Measurements from ENCODE around the gene SLC35F1. TPM values are rescaled to one million over a fixed set of nuclear protein-coding genes. Genes with fewer than 3 reads are reported as not detected.
"Not testable (repeated sequence)": the region's sequence is repeated elsewhere in the genome, so short reads cannot be mapped to it uniquely, and the experiment has no call there.

The SLC35F1 gene
- total RNA-seq, 1 donor from 2014 or later, result 112 TPM

- DNase-seq, result no peak
Observed at GRCh38 chr6:118016532-118016931, 109.5 kb downstream of the SLC35F1 start.

DNA sequence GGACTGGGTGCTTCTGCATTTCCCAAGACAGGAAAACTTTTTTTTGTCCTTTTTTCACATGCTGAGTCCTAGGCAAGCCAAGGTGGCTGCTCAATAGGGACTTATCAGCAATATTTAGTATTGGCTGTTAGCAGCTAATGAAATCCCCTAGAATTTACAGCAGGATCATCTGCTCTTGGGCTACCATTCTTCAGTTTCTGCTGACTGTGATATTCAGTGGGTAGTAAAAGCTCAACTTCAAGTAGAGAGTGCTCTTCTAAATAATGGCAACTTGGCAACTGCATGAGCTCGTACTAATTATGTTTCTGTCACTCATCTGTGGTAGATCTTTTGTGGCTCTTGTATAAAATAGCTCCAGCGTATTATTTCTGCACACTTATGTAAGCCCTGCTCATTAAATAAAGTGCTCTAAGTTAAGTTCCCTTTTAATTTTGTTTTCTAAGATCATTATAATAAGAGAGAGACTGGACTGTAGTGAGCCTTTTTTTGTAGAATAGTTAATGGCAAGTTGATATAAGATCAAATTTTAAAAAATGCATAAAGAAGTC lies 110.3 kb downstream of the SLC35F1 start:
- no peak for DNase-seq

- no peak for DNase-seq
Observed at GRCh38 chr6:118023771-118024170, 116.7 kb downstream of the SLC35F1 start.

DNA sequence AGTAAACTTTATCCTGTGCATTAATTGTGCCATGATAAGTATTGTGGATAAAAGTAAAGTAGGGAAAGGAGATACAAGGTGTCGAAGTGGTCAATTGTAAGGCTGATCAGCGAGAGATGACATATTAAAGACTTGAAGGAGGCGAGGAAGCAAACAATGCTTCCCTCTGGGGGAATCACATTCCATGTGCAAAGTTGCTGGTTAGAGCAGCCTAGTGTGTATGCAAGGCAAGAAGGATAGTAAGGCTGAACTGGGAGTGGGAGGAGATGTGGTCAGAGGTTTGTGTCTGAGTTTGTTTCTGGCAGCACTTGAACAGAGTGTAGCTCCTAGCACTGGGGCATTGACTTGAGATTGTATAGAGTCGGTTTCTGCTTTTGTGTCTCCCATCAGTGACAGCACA lies 122.9 kb downstream of the SLC35F1 start:
- DNase-seq, result no peak

DNA sequence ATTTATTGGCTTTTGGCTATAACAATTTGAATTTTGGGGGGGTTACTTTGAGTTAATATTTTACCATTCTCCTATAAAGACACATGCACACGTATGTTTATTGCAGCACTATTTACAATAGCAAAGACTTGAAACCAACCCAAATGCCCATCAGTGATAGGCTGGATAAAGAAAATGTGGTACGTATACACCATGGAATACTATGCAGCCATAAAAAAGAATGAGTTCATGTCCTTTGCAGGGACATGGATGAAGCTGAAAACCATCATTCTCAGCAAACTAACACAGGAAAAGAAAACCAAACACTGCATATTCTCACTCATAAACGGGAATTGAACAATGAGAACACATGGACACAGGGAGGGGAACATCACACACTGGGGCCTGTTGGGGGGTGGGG lies 130.4 kb downstream of the SLC35F1 start:
- not testable (repeated sequence) for DNase-seq

DNA sequence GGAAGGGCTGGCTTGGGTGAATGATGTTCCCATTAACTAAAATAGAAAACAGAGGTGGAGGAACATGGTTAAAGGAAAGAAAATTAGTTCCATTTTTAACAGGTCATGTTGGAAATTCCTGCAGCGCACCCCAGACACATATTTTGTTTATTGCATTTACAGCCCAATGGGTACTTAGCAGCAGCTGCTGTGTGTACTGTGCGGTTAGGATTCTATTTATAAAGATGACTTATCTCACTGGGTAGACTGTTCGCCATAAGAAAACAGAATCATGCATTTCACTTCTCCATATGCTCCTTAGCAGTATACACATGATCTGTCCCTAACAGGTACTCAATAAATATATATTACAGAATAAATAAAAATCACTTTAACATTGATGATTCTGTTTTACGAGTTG lies 135.8 kb downstream of the SLC35F1 start:
- no peak for DNase-seq

GRCh38 chr6:118044275-118044674 lies 137.2 kb downstream of the SLC35F1 start:
- DNase-seq, result no peak

GRCh38 chr6:118054082-118054481 lies 147.0 kb downstream of the SLC35F1 start:
- DNase-seq, result no peak

DNA sequence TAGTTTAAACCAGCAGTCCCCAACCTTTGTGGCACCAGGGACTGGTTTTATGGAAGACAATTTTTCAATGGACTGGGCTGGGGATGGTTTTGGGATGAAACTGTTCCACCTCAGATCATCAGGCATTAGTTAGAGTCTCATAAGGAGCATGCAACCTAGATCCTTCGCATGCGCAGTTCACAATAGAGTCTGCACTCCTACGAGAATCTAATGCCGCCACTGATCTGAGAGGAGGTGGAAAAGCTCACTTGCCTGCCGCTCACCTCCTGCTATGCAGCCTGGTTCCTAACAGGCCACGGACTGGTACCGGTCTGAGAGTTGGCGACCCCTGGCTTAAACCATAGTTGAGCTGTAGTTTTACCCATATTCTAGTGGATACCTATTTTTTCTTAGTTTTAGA lies 154.6 kb downstream of the SLC35F1 start:
- no peak for DNase-seq

- no peak for DNase-seq
Observed at GRCh38 chr6:118080547-118080946, 173.5 kb downstream of the SLC35F1 start.

GRCh38 chr6:118083711-118084110 lies 176.6 kb downstream of the SLC35F1 start:
- no peak for DNase-seq

GRCh38 chr6:118085665-118086064 lies 178.6 kb downstream of the SLC35F1 start:
- DNase-seq, result no peak

DNA sequence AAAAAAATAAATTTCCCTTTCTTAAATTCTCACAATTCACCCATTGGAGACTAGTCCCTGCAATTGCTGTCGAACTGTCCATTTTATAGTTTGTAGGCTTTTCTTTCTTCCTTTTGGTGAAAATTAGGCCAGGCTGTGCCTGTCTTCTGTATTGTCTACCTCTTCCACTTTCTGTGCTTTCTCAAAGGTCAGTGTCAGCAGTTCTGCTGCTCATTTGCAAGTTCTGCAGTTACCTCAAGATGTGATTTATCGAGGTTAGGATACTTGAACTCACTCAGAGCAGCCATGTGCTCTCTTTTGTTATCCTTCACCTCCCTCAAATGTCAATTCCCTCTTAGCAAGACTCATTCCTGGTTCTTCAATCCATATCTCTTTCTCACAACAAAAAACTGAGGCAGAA lies 179.1 kb downstream of the SLC35F1 start:
- DNase-seq, result no peak

DNA sequence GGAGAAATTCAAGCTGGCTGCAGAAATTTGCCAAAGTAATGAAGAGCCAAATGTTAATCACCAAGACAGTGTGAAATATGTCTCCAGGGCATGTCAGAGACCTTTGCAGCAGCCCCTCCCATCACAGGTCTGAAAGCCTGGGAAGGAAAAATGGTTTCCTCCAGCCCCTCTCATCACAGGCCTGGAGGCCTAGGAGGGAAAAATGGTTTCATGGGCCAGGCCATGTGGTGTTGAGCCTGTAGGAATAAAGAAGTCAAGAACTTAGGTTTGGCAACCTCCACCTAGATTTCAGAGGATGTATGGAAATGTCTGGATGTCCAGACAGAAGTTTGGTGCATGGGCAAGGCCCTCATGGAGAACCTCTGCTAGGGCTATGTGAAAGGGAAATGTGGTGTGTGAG lies 185.0 kb downstream of the SLC35F1 start:
- no peak for DNase-seq

DNA sequence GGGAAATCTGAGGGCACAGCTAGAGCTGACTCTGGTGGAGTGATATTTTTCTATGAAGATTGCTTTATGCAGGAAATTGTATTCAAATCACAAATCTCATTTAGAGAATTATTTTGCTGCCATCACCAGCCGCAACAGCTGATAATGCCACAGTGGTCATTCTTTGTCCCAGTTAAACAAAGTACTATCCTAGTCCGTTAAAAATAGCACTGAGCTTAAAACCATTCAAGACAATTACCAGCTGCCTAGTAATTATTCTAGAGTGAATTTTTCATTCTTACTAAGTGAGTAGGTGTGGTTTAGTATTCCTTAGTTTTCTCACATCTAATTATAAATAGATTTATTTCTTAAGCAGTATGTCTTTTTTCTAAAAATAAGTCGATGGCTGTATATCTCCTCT lies 190.5 kb downstream of the SLC35F1 start:
- no peak for DNase-seq

GRCh38 chr6:118100717-118101116 lies 193.7 kb downstream of the SLC35F1 start:
- no peak for DNase-seq

DNA sequence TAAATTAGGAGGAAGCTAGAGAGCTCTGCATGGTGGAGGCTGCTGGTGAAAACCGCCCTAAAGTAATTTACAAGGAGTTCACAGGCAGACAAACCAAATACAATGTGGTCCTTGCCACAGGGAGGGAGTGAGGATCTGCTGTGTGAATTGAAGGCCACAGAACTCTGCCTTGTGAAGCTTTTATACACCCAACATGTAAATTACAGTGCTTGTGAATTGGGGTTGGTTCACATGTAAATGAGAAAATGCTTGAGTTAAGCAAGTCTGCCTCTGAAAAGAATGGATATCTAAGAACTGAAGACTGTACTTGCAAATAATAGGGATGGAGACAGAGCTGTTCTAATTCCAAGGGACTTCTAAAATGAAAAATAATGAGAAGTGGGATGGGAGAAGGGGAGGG lies 194.2 kb downstream of the SLC35F1 start:
- no peak for DNase-seq

- DNase-seq, result no peak
Observed at GRCh38 chr6:118101831-118102345, 194.8 kb downstream of the SLC35F1 start.

DNA sequence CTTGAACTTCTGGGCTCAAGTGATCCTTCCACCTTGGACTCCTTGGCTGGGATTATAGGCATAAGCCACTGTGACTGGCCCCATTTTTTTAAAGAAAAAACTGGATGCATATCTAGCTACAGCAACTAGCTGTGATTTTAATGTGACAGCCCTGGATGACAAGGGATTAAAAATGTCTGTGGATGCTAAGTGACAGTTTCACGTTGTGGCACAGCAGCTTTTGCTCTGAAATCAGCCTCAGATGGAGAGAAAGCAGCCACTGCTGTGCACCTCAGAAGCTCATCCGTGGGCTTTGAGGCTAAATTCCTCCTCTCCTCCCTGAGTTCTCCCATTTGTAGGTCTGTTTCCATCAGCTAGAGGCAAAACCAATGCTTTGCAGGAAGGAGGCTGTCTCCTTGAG lies 195.3 kb downstream of the SLC35F1 start:
- DNase-seq, result no peak

GRCh38 chr6:118103381-118104146 lies 196.5 kb downstream of the SLC35F1 start:
- no peak for DNase-seq

DNA sequence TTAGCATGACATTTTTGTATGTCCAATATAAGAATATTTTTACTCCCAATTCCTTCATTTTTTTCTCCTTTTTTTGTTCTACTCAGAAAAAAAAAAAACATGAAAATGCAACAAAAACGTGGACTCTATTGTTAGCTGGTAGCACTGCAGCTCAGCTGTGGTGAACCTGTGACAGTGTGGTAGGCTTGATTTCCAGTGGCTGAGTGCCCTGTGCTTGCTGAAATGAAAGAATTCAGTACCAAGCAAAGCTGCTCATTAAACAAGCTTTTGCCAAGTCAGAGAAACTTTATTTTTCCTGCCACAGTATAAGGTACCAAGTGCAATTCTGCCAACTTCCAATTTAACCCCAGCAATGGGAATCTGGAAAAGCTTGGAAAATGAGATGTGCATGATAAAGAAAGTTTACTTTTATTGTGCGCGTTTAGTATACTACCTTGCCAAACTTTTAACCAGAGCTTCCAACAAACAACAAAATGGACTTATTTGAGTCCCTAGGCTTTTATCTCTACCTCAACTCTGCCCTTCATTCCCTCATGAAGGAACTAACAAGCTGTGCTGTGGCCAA lies 215.2 kb downstream of the SLC35F1 start:
- no peak for DNase-seq

DNA sequence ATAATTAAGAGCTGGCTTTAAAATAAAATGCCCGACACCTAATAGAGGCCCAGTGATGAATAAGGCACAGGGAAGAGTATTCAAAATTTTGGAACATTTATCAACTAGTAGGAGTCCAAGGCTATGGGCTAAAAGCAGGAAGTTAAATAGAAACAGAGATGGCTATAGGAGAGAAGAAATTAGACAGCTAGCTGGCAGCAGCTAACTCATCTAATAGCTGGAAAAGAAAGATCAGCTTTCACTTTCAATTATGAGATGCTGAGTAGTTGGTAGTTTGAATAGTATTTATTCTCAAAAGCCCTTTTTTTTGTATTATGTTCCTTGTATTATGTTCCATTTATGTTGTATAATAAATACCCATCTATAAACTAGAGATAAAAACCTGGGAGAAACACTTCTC lies 215.7 kb downstream of the SLC35F1 start:
- no peak for DNase-seq

- DNase-seq, result no peak
Observed at GRCh38 chr6:118123503-118124037, 216.5 kb downstream of the SLC35F1 start.

DNA sequence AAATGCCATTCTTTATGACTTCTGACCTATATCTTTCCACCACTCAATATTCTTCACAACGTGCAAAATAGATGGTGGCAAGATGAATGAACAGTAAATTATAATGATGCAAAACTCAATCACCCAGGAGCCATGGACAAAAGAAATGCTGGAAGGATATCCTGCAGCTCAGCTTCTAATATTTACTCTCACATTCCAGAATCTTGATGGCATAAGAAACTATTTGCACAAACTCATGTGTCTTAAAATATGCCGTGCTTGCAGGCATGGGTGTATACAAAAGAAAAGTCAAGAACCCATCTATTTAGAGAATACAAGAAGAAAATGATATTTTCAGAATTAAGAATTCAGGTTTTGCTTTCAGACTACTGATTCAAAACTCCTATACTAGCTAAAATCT lies 217.8 kb downstream of the SLC35F1 start:
- DNase-seq, result no peak
